Osteoblast (primary cell): ENCODE measurements around the gene RYR2. TPM values are rescaled to one million over a fixed set of nuclear protein-coding genes. Genes with fewer than 3 reads are reported as not detected.

Experiments used
- DNase-seq: peaks from one replicate; pipeline ENCODE4 v3.0.0; 2011; ENCODE audit warnings: low spot score, mixed read lengths; ENCODE audit not compliant: insufficient read length; ENCODE audit errors: missing footprints
- H2AFZ ChIP-seq: 2 replicates; pipeline ENCODE4 v1.6.0; 2011; ENCODE audit warnings: mild to moderate bottlenecking, low read length
- H3K27ac ChIP-seq: 2 replicates; pipeline ENCODE4 v1.5.1; 2011; ENCODE audit warnings: mild to moderate bottlenecking, low read depth, low read length, moderate library complexity
- H3K27me3 ChIP-seq: 2 replicates; pipeline ENCODE4 v1.6.0; 2012; ENCODE audit warnings: mild to moderate bottlenecking, control low read depth, inconsistent platforms, low read length, moderate library complexity; ENCODE audit not compliant: insufficient read depth
- H3K36me3 ChIP-seq: 2 replicates; pipeline ENCODE4 v1.5.1; 2011; ENCODE audit warnings: mild to moderate bottlenecking, low read length, control low read depth, moderate library complexity; ENCODE audit not compliant: insufficient read depth
- H3K4me1 ChIP-seq: 2 replicates; pipeline ENCODE4 v1.5.1; 2011; ENCODE audit warnings: mild to moderate bottlenecking, low read length, control low read depth, moderate library complexity; ENCODE audit not compliant: insufficient read depth
- H3K4me2 ChIP-seq: 2 replicates; pipeline ENCODE4 v1.6.0; 2011; ENCODE audit warnings: mild to moderate bottlenecking, low read length; ENCODE audit not compliant: insufficient read depth
- H3K4me3 ChIP-seq: fragments of 200-600 bp; sonication (generic); 3 replicates; pipeline ENCODE4 v1.5.1; 2012; ENCODE audit warnings: mild to moderate bottlenecking, low read length, inconsistent platforms; ENCODE audit not compliant: insufficient read depth
- H3K79me2 ChIP-seq: 2 replicates; pipeline ENCODE4 v1.6.0; 2012; ENCODE audit warnings: mild to moderate bottlenecking, low read length, control low read depth, inconsistent platforms; ENCODE audit not compliant: insufficient read depth
- H3K9me3 ChIP-seq: 2 replicates; pipeline ENCODE4 v1.5.1; 2011; ENCODE audit warnings: low read depth, low read length, control low read depth
- H4K20me1 ChIP-seq: 2 replicates; pipeline ENCODE4 v1.6.0; 2012; ENCODE audit warnings: mild to moderate bottlenecking, low read length, control low read depth; ENCODE audit not compliant: insufficient read depth
- CTCF ChIP-seq: IDR thresholded peaks from 2 replicates; pipeline ENCODE4 v1.5.1; 2011; ENCODE audit warnings: mild to moderate bottlenecking, low read depth, low read length, moderate library complexity; ENCODE audit errors: extremely low read depth
- total RNA-seq: library from RNA; depleted of rRNA; stranded (reverse); fragments of >200 nt; gene quantifications from 2 replicates; pipeline ENCODE4 v1.2.3, GENCODE V29; 2012

The RYR2 gene
- total RNA-seq, result not detected in 2 replicates

- Histone ChIP-seq H3K27ac (no peak within 1 kb of the TSS), H3K4me3 (no peak within 1 kb of the TSS), H3K9me3 (no peaks in the 10 kb centered on the region), H3K27me3 (peaks cover 6% of the 10 kb centered on the region), H2AFZ (no peak within 1 kb of the TSS), H3K4me2 (no peak within 1 kb of the TSS), H4K20me1 (no peaks in the 10 kb centered on the region), H3K36me3 (no peaks in the 10 kb centered on the region), H3K4me1 (no peaks in the 10 kb centered on the region), H3K79me2 (no peaks in the 10 kb centered on the region)
- no peak for DNase-seq
- TF ChIP-seq CTCF, result no peak
These were observed at the start of gene RYR2 for GRCh38 chr1:237041795-237042525. RYR2 (plus strand) TSS chr1:237042184; CDS start chr1:237042522, 338 bp downstream.

- H2AFZ ChIP-seq, result no peak overlapping the region
- H3K27ac ChIP-seq, result no peak overlapping the region
- no peaks in the 10 kb centered on the region for H3K79me2 ChIP-seq
- DNase-seq, result no peak
- no peak for TF ChIP-seq CTCF
- H3K27me3 ChIP-seq, result no peaks in the 10 kb centered on the region
- H3K4me1 ChIP-seq, result no peaks in the 10 kb centered on the region
- H3K9me3 ChIP-seq, result no peaks in the 10 kb centered on the region
- no peak overlapping the region for H3K4me3 ChIP-seq
- no peaks in the 10 kb centered on the region for H3K36me3 ChIP-seq
- H4K20me1 ChIP-seq, result no peaks in the 10 kb centered on the region
- H3K4me2 ChIP-seq, result no peak overlapping the region
These were observed 49.5 kb upstream of the RYR2 start for GRCh38 chr1:236992449-236992848.

GRCh38 chr1:236994450-236994849 lies 47.5 kb upstream of the RYR2 start:
- H3K79me2 ChIP-seq, result no peaks in the 10 kb centered on the region
- H4K20me1 ChIP-seq, result no peaks in the 10 kb centered on the region
- H3K27me3 ChIP-seq, result no peaks in the 10 kb centered on the region
- H2AFZ ChIP-seq, result no peak overlapping the region
- H3K4me2 ChIP-seq, result no peak overlapping the region
- H3K4me1 ChIP-seq, result no peaks in the 10 kb centered on the region
- H3K4me3 ChIP-seq, result no peak overlapping the region
- H3K36me3 ChIP-seq, result no peaks in the 10 kb centered on the region
- H3K9me3 ChIP-seq, result no peaks in the 10 kb centered on the region
- H3K27ac ChIP-seq, result no peak overlapping the region
- TF ChIP-seq CTCF, result no peak
- no peak for DNase-seq

- H3K36me3 ChIP-seq, result no peaks in the 10 kb centered on the region
- H3K27me3 ChIP-seq, result no peaks in the 10 kb centered on the region
- no peaks in the 10 kb centered on the region for H3K79me2 ChIP-seq
- H3K27ac ChIP-seq, result no peak overlapping the region
- H3K4me2 ChIP-seq, result no peak overlapping the region
- H3K4me3 ChIP-seq, result no peak overlapping the region
- no peaks in the 10 kb centered on the region for H4K20me1 ChIP-seq
- no peak for DNase-seq
- TF ChIP-seq CTCF, result no peak
- no peaks in the 10 kb centered on the region for H3K9me3 ChIP-seq
- H2AFZ ChIP-seq, result no peak overlapping the region
- H3K4me1 ChIP-seq, result no peaks in the 10 kb centered on the region
These were observed 44.6 kb upstream of the RYR2 start for GRCh38 chr1:236997361-236997760.
